Right lung (tissue), 5 donors: ENCODE results near the gene MS4A6A. TPM values are rescaled to one million over a fixed set of nuclear protein-coding genes. Genes with fewer than 3 reads are reported as not detected.
"Not testable (repeated sequence)": the region's sequence is repeated elsewhere in the genome, so short reads cannot be mapped to it uniquely, and the experiment has no call there.

Source experiments
- DNase-seq, 2 donors: peaks; one replicate each; pipeline ENCODE4 v3.0.0-alpha.2; 2013
- polyA plus RNA-seq, 5 donors: library from polyadenylated mRNA; unstranded; fragments of 120-200 nt; gene quantifications; one replicate each; pipeline versions ENCODE4 v1.2.1 to v1.2.3, GENCODE V29; 2013; ENCODE audit warnings: inconsistent platforms in 1 of 5, low replicate concordance in 1 of 5; ENCODE audit not compliant: insufficient read length in 5 of 5, insufficient read depth in 1 of 5

The MS4A6A gene
- polyA plus RNA-seq, 5 donors: 16.9 to 41.2 (median 29.4) TPM

GRCh38 chr11:60129853-60130252 lies 53.0 kb downstream of the MS4A6A start:
- no peak for DNase-seq

GRCh38 chr11:60128866-60129265 lies 54.0 kb downstream of the MS4A6A start:
- not testable (repeated sequence) for DNase-seq

GRCh38 chr11:60128376-60128775 lies 54.5 kb downstream of the MS4A6A start:
- DNase-seq: no peak

- DNase-seq: no peak
Measured at GRCh38 chr11:60127311-60127811, 55.5 kb downstream of the MS4A6A start.

- no peak for DNase-seq
Measured at GRCh38 chr11:60125956-60126585, 56.8 kb downstream of the MS4A6A start.

GRCh38 chr11:60124802-60125432 lies 58.0 kb downstream of the MS4A6A start:
- DNase-seq: no peak

Other genes with a start within 250 kb of the MS4A6A start
- gene OOSP1, start 244.7 kb downstream of the MS4A6A start, polyA plus RNA-seq: under 1 TPM in 2 of 5 donors, not detected in 3; 0.17 to 0.39 TPM
- gene OOSP4A, start 219.1 kb downstream of the MS4A6A start, polyA plus RNA-seq: not detected
- not detected for gene OOSP4B, start 165.9 kb downstream of the MS4A6A start, polyA plus RNA-seq
- not detected for gene OOSP2, start 142.7 kb downstream of the MS4A6A start, polyA plus RNA-seq
- 1 to 10 TPM; 1.2 to 2.3 (median 1.4) TPM for gene MS4A3, start 126.4 kb downstream of the MS4A6A start, polyA plus RNA-seq
- under 1 TPM in 3 of 5 donors, not detected in 2; 0.04 to 0.07 (median 0.07) TPM for gene MS4A2, start 94.4 kb downstream of the MS4A6A start, polyA plus RNA-seq
- 1 to 10 TPM; 1.1 to 2.7 (median 2.1) TPM for gene MS4A4E, start 60.1 kb upstream of the MS4A6A start, polyA plus RNA-seq
- 10 to 100 TPM in 4 of 5 donors, 1 to 10 TPM in 1; 5.5 to 16.4 (median 13.3) TPM for gene MS4A4A, start 97.6 kb upstream of the MS4A6A start, polyA plus RNA-seq
- gene MS4A6E, start 144.2 kb upstream of the MS4A6A start, polyA plus RNA-seq: not detected
- gene MS4A7, start 195.4 kb upstream of the MS4A6A start, polyA plus RNA-seq: 10 to 100 TPM; 10.4 to 23.2 (median 13.9) TPM
- gene MS4A14, start 213.4 kb upstream of the MS4A6A start, polyA plus RNA-seq: under 1 TPM; 0.52 to 0.95 (median 0.69) TPM
- not detected for gene MS4A5, start 246.5 kb upstream of the MS4A6A start, polyA plus RNA-seq